BJ (cell line): Measurements from ENCODE around the gene KIRREL3. TPM values are rescaled to one million over a fixed set of nuclear protein-coding genes. Genes with fewer than 3 reads are reported as not detected.

Experiments used
- CTCF ChIA-PET: fragments of 350-600 bp; formaldehyde crosslinking; extraction: SDS; loops from one replicate; lab custom pipeline; 2021; ENCODE audit warnings: antibody characterized with exemption, inconsistent platforms; lab: Yijun Ruan, JAX
- POLR2A ChIA-PET: fragments of 300-600 bp; sonication (Branson Sonifier 250); formaldehyde crosslinking; extraction: SDS; loops from one replicate; lab custom pipeline; 2021; ENCODE audit warnings: antibody characterized with exemption; lab: Charles Lee
- DNase-seq: peaks from one replicate; pipeline ENCODE4 v3.0.0-alpha.2; 2011; ENCODE audit warnings: low read depth
- H3K27me3 ChIP-seq: 2 replicates; pipeline ENCODE4 v1.6.0; 2011; ENCODE audit warnings: low read length; ENCODE audit not compliant: control insufficient read depth, insufficient read depth
- H3K36me3 ChIP-seq: 2 replicates; pipeline ENCODE4 v1.5.1; 2011; ENCODE audit warnings: low read length; ENCODE audit not compliant: control insufficient read depth, insufficient read depth
- H3K4me3 ChIP-seq: 2 replicates; pipeline ENCODE4 v1.5.1; 2011; ENCODE audit warnings: low read depth, mild to moderate bottlenecking, control low read depth, low read length
- CTCF ChIP-seq: IDR thresholded peaks from 2 replicates; pipeline ENCODE4 v1.5.1; 2011; ENCODE audit warnings: low read depth, mild to moderate bottlenecking, control low read depth, inconsistent platforms, low read length, moderate library complexity; ENCODE audit not compliant: insufficient read depth
- polyA plus RNA-seq: library from polyadenylated mRNA; depleted of rRNA; stranded (reverse); fragments of >200 nt; gene quantifications from 2 replicates; pipeline ENCODE4 v1.2.3, GENCODE V29; 2011

The KIRREL3 gene
- polyA plus RNA-seq, 1 experiment: 19.6 TPM

- no peaks in the 10 kb centered on the region for H3K36me3 ChIP-seq
- CTCF ChIA-PET: interaction anchor here (0.5 to 1.4 kb wide), 2 partner anchors 57 to 89 kb away, joined by 3 read pairs; no protein-coding TSS in a partner anchor
- POLR2A ChIA-PET: no interaction called here
Observed at GRCh38 chr11:126394036-126394435, 606.5 kb downstream of the KIRREL3 start.

GRCh38 chr11:126393143-126393542, 607.4 kb downstream of the KIRREL3 start:
- ChIA-PET POLR2A (no interaction called here), CTCF (interaction anchor here (1.4 kb wide), 1 partner anchor 56 kb away, joined by 3 read pairs; no protein-coding TSS in a partner anchor)
- no peak for TF ChIP-seq CTCF
- no peak for DNase-seq
- no peak overlapping the region for H3K4me3 ChIP-seq
- no peaks in the 10 kb centered on the region for H3K36me3 ChIP-seq
- no peaks in the 10 kb centered on the region for H3K27me3 ChIP-seq

More at GRCh38 chr11:126394036-126394435, 606.5 kb downstream of the KIRREL3 start:
- TF ChIP-seq CTCF: no peak
- H3K4me3 ChIP-seq: no peak overlapping the region
- no peak for DNase-seq
- no peaks in the 10 kb centered on the region for H3K27me3 ChIP-seq

- Histone ChIP-seq H3K27me3 (no peaks in the 10 kb centered on the region), H3K36me3 (no peaks in the 10 kb centered on the region), H3K4me3 (no peak overlapping the region)
- TF ChIP-seq CTCF: no peak
- ChIA-PET POLR2A (no interaction called here), CTCF (no interaction called here)
- no peak for DNase-seq
Observed at GRCh38 chr11:126392633-126393013, 607.9 kb downstream of the KIRREL3 start.

- Histone ChIP-seq H3K4me3 (no peak overlapping the region), H3K36me3 (no peaks in the 10 kb centered on the region), H3K27me3 (no peaks in the 10 kb centered on the region)
- 0 out of 2 replicates have a peak, but pooled peaks have one; percentile 12 for TF ChIP-seq CTCF
- CTCF ChIA-PET: no interaction called here
- no peak for DNase-seq
- POLR2A ChIA-PET: no interaction called here
Observed at GRCh38 chr11:126391970-126392632, 608.5 kb downstream of the KIRREL3 start.

- Histone ChIP-seq H3K27me3 (no peaks in the 10 kb centered on the region), H3K36me3 (no peaks in the 10 kb centered on the region), H3K4me3 (no peak overlapping the region)
- ChIA-PET CTCF (no interaction called here), POLR2A (no interaction called here)
- TF ChIP-seq CTCF: no peak
- no peak for DNase-seq
Observed at GRCh38 chr11:126391286-126391954, 609.1 kb downstream of the KIRREL3 start.
